ENCODE results near the gene MYLK. TPM values are rescaled to one million over a fixed set of nuclear protein-coding genes. Genes with fewer than 3 reads are reported as not detected.
"Not testable (repeated sequence)": the region's sequence is repeated elsewhere in the genome, so short reads cannot be mapped to it uniquely, and the experiment has no call there.

MYLK gene
- polyA plus RNA-seq, 5 donors: 332 to 513 (median 397) TPM

- not testable (repeated sequence) for DNase-seq
Measured at GRCh38 chr3:123600863-123601262, 283.3 kb downstream of the MYLK start.

GRCh38 chr3:123597561-123597960, 286.6 kb downstream of the MYLK start:
- no peak for DNase-seq

GRCh38 chr3:123595396-123596180, 288.5 kb downstream of the MYLK start:
- no peak for DNase-seq

GRCh38 chr3:123593381-123593780, 290.8 kb downstream of the MYLK start:
- DNase-seq: no peak

GRCh38 chr3:123590685-123591450, 293.3 kb downstream of the MYLK start:
- DNase-seq: no peak

GRCh38 chr3:123587401-123587800, 296.7 kb downstream of the MYLK start:
- DNase-seq: no peak

- DNase-seq: no peak
Measured at GRCh38 chr3:123586968-123587367, 297.2 kb downstream of the MYLK start.

GRCh38 chr3:123586131-123586530, 298.0 kb downstream of the MYLK start:
- DNase-seq: peak; percentile 13 to 23

GRCh38 chr3:123584988-123585937, 298.9 kb downstream of the MYLK start, which contains the start of gene HACD2:
HACD2 (minus strand) TSS chr3:123585053; CDS start chr3:123585027, 26 bp downstream.
- peak; percentile 97 to 98 for DNase-seq

GRCh38 chr3:123584284-123584987, 299.7 kb downstream of the MYLK start:
- DNase-seq: peak; percentile 34 to 36

GRCh38 chr3:123583561-123583960, 300.6 kb downstream of the MYLK start:
- no peak for DNase-seq

GRCh38 chr3:123582315-123582714, 301.8 kb downstream of the MYLK start:
- DNase-seq: no peak

- no peak for DNase-seq
Measured at GRCh38 chr3:123576122-123576521, 308.0 kb downstream of the MYLK start.

- no peak for DNase-seq
Measured at GRCh38 chr3:123571973-123572365, 312.2 kb downstream of the MYLK start.

- no peak for DNase-seq
Measured at GRCh38 chr3:123571264-123571972, 312.7 kb downstream of the MYLK start.

GRCh38 chr3:123568875-123569274, 315.3 kb downstream of the MYLK start:
- DNase-seq: no peak

GRCh38 chr3:123568034-123568433, 316.1 kb downstream of the MYLK start:
- no peak for DNase-seq

GRCh38 chr3:123564056-123564455, 320.1 kb downstream of the MYLK start:
- no peak for DNase-seq

- no peak for DNase-seq
Measured at GRCh38 chr3:123562547-123562946, 321.6 kb downstream of the MYLK start.

- DNase-seq: no peak
Measured at GRCh38 chr3:123561188-123561587, 322.9 kb downstream of the MYLK start.

Data from right lung (tissue), 5 donors.